Skeletal muscle tissue (tissue), 4 donors: ENCODE data around the gene THRB. TPM values are rescaled to one million over a fixed set of nuclear protein-coding genes. Genes with fewer than 3 reads are reported as not detected.

Experiments used
- H3K27ac ChIP-seq: one replicate; pipeline ENCODE4 v1.7.0; 2013; ENCODE audit warnings: mild to moderate bottlenecking, low read depth, low read length, inconsistent platforms
- H3K27me3 ChIP-seq, 3 donors: one replicate each; pipeline ENCODE4 v1.7.0; 2013; ENCODE audit warnings: low read length in 3 of 3; ENCODE audit not compliant: control insufficient read depth in 3 of 3, insufficient read depth in 3 of 3
- H3K36me3 ChIP-seq, 3 donors: one replicate each; pipeline ENCODE4 v1.7.0; 2013; ENCODE audit warnings: low read length in 3 of 3; ENCODE audit not compliant: control insufficient read depth in 3 of 3, insufficient read depth in 3 of 3
- H3K4me1 ChIP-seq, 3 donors: one replicate each; pipeline ENCODE4 v1.7.0; 2013; ENCODE audit warnings: low read length in 3 of 3, mild to moderate bottlenecking in 3 of 3; ENCODE audit not compliant: control insufficient read depth in 3 of 3, insufficient read depth in 3 of 3
- H3K4me3 ChIP-seq, 3 donors: one replicate each; pipeline ENCODE4 v1.7.0; 2013; ENCODE audit warnings: low read length in 3 of 3
- H3K9ac ChIP-seq, 3 donors: one replicate each; pipeline ENCODE4 v1.7.0; 2013; ENCODE audit warnings: low read length in 3 of 3, mild to moderate bottlenecking in 3 of 3, moderate library complexity in 2 of 3, low read depth in 1 of 3
- H3K9me3 ChIP-seq, 3 donors: one replicate each; pipeline ENCODE4 v1.7.0; 2013; ENCODE audit warnings: low read length in 3 of 3; ENCODE audit not compliant: control insufficient read depth in 3 of 3
- total RNA-seq: library from RNA; depleted of rRNA; stranded (reverse); fragments of >200 nt; gene quantifications from one replicate; pipeline ENCODE4 v1.2.3, GENCODE V29; 2014
- donor health status: Osteomylitis.

THRB gene
- total RNA-seq, 1 donor from 2014 or later: 3.1 TPM

- Histone ChIP-seq H3K27ac (no peak overlapping the region), H3K27me3 (no peaks in the 10 kb centered on the region), H3K9me3 (no peaks in the 10 kb centered on the region), H3K4me1 (peaks cover 0 to 16% (median 8%) of the 10 kb centered on the region in 3 donors), H3K36me3 (no peaks in the 10 kb centered on the region), H3K9ac (no peak overlapping the region), H3K4me3 (no peak overlapping the region)
Observed at GRCh38 chr3:24457719-24458118, 36.9 kb downstream of the THRB start.

DNA sequence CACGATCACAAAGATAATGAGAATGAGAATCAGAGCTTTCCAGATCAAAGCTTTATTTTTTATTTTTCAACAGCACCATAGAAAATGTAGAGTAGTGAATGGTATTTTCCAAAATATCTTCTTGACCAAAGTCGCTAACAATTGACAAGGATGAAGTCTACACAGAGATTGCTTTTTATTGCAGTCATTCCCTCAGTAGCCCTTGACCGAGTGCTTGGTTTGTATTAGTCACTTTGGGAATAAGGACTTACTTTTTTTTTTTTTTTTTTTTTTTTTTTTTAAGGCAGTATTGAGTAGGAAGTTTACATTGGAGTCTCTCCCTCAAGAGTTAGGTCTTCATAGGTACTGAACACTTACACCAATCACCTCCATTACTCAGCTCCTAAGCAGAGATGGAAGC lies 39.8 kb downstream of the THRB start:
- Histone ChIP-seq H3K4me3 (no peak overlapping the region), H3K36me3 (no peaks in the 10 kb centered on the region)

DNA sequence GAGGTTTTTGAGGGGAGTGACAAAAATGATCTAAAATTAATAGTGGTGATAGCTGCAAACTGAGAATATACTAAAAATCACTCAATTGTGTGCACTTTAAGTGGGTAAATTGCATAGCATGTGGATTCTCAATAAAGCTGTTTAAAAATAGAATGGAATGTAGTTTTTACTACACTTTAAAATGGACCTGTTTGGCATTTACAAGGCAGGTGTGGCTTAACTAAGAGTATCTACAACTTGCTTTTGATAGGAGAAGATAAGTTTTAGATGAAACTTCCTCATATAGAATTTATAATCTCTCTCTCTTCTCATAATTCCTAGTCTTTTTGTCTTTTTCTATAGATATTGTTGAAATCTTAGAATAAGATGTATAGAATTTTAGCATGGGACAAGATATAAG lies 40.3 kb downstream of the THRB start:
- Histone ChIP-seq H3K9me3 (no peaks in the 10 kb centered on the region), H3K27ac (no peak overlapping the region), H3K4me1 (peaks cover 7 to 16% (median 10%) of the 10 kb centered on the region in 3 donors), H3K9ac (no peak overlapping the region), H3K27me3 (no peaks in the 10 kb centered on the region), H3K36me3 (no peaks in the 10 kb centered on the region), H3K4me3 (no peak overlapping the region)

More for the DNA sequence above, 39.8 kb downstream of the THRB start:
- Histone ChIP-seq H3K9me3 (no peaks in the 10 kb centered on the region), H3K9ac (no peak overlapping the region), H3K27ac (no peak overlapping the region), H3K4me1 (peaks cover 7 to 15% (median 10%) of the 10 kb centered on the region in 3 donors), H3K27me3 (no peaks in the 10 kb centered on the region)

- no peak overlapping the region for H3K27ac ChIP-seq
- no peaks in the 10 kb centered on the region for H3K9me3 ChIP-seq
- H3K4me1 ChIP-seq: peaks cover 7 to 17% (median 7%) of the 10 kb centered on the region in 3 donors
- H3K9ac ChIP-seq: no peak overlapping the region
- no peak overlapping the region for H3K4me3 ChIP-seq
- H3K36me3 ChIP-seq: no peaks in the 10 kb centered on the region
- H3K27me3 ChIP-seq: no peaks in the 10 kb centered on the region
Observed at GRCh38 chr3:24451461-24452099, 43.1 kb downstream of the THRB start.

- Histone ChIP-seq H3K27me3 (no peaks in the 10 kb centered on the region), H3K4me1 (peaks cover 7 to 21% (median 7%) of the 10 kb centered on the region in 3 donors), H3K27ac (no peak overlapping the region), H3K36me3 (no peaks in the 10 kb centered on the region), H3K4me3 (peak overlapping the region in 2 of 3 donors; percentile 37 to 38), H3K9me3 (no peaks in the 10 kb centered on the region), H3K9ac (peak overlapping the region; percentile 3 to 67 (median 57))
Observed at GRCh38 chr3:24450160-24450907, 44.3 kb downstream of the THRB start.

DNA sequence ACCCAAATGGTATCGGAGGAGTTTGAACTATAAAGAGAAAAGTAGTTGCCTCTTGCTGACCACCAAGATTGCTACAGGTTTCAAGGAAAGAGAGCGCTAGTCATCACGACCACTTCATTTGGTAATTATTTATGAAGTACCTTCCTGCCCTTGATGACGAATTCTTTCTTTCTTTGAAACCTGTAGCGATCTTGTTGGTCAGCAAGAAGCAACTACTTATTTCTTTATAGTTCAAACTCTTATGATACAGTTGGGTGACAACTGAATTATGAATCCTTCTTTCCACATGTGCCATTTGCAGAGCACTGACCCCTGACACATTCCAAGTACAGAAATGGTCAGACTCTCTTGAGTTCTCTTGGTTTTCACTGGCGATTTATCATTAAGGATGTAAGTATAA lies 46.8 kb downstream of the THRB start:
- H3K9ac ChIP-seq: no peak overlapping the region
- H3K27ac ChIP-seq: no peak overlapping the region
- no peaks in the 10 kb centered on the region for H3K9me3 ChIP-seq
- H3K27me3 ChIP-seq: no peaks in the 10 kb centered on the region
- H3K36me3 ChIP-seq: no peaks in the 10 kb centered on the region
- H3K4me1 ChIP-seq: peaks cover 4 to 21% (median 11%) of the 10 kb centered on the region in 3 donors
- H3K4me3 ChIP-seq: no peak overlapping the region

DNA sequence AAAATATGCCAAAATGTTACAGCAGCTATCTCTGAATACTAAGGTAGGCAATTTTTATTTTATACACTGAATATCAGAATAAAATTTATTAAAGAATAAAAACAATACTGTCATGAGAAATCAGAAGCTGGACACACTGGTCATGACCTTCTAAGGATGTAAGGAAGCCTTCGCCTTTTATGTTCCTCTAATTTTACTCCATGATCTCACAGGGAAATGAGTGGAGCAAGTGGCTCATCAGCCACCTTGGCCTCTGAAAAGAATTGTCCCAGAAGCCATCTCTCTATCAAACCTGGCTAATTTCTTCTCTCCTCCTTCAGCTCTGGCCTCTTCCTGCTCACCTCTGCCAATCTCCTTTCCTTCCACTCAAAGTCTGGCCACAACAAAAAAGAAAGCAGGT lies 48.6 kb downstream of the THRB start:
- H3K4me1 ChIP-seq: peaks cover 4 to 22% (median 8%) of the 10 kb centered on the region in 3 donors
- no peak overlapping the region for H3K4me3 ChIP-seq
- no peaks in the 10 kb centered on the region for H3K27me3 ChIP-seq
- no peaks in the 10 kb centered on the region for H3K36me3 ChIP-seq
- no peak overlapping the region for H3K9ac ChIP-seq
- no peaks in the 10 kb centered on the region for H3K9me3 ChIP-seq
- peak overlapping the region; percentile 57 for H3K27ac ChIP-seq

DNA sequence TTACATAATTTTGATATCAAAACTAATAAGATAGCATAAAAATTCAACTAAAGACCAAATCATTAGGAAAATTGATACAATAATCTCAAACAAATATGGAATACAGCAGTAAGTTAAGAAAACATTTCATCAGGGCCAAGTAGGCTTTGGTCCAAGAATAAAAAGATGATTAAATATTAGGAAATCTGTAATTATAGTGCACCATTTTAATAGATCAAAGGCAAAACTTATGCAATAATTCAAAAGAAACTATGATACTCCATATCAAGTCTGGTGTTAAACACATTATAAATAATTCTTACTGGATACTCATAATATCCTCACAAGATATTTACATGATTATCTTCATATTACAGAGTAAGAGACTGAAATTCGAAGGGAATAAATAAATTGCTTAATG lies 51.2 kb downstream of the THRB start:
- no peaks in the 10 kb centered on the region for H3K9me3 ChIP-seq
- H3K27ac ChIP-seq: no peak overlapping the region
- H3K27me3 ChIP-seq: no peaks in the 10 kb centered on the region
- no peak overlapping the region for H3K4me3 ChIP-seq
- no peaks in the 10 kb centered on the region for H3K36me3 ChIP-seq
- peaks cover 6 to 17% (median 12%) of the 10 kb centered on the region in 3 donors for H3K4me1 ChIP-seq
- H3K9ac ChIP-seq: no peak overlapping the region

DNA sequence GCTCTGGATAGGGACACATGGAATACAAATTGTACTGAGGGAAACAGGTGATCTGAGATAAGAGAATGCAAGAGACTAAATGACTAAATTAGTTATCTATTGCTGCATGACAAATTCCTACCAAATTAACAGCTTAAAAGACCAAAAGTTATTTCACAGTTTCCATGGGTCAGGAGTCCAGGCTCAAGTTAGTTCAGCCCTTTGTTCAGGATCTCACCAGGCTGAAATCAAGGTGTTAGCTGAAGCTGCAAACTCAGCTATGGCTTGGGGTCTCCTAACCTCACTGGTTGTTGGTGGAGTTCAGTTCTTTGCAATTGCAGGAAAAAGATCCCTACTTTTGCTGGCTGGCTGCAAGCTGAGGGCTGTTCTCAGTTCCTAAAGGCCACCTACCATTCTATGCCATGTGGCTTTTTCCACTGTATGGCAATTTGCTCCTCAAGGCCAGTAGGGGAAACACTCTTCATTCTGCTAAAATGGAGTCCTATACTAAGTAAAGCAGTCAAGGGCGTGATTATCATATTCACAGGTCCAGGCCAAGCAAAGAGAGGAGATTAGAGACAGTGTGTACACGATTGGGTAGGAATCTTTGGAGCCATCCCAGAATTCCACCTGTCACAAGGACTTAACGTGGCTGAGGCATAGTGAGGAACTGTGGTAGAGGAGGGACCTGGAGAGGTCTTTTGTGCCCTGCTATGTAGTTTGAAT lies 53.7 kb downstream of the THRB start:
- no peak overlapping the region for H3K9ac ChIP-seq
- H3K27me3 ChIP-seq: no peaks in the 10 kb centered on the region
- no peaks in the 10 kb centered on the region for H3K9me3 ChIP-seq
- no peak overlapping the region for H3K4me3 ChIP-seq
- H3K4me1 ChIP-seq: peaks cover 6 to 16% (median 16%) of the 10 kb centered on the region in 3 donors
- H3K27ac ChIP-seq: no peak overlapping the region
- H3K36me3 ChIP-seq: no peaks in the 10 kb centered on the region

- H3K9ac ChIP-seq: no peak overlapping the region
- no peak overlapping the region for H3K27ac ChIP-seq
- no peaks in the 10 kb centered on the region for H3K9me3 ChIP-seq
- H3K36me3 ChIP-seq: no peaks in the 10 kb centered on the region
- H3K4me1 ChIP-seq: peaks cover 18 to 32% (median 25%) of the 10 kb centered on the region in 3 donors
- no peak overlapping the region for H3K4me3 ChIP-seq
- no peaks in the 10 kb centered on the region for H3K27me3 ChIP-seq
Observed at GRCh38 chr3:24439021-24439420, 55.6 kb downstream of the THRB start.
